T-cell (primary cell): ENCODE data around the gene ASB12. TPM values are rescaled to one million over a fixed set of nuclear protein-coding genes. Genes with fewer than 3 reads are reported as not detected.

Experiments
- total RNA-seq, 35 experiments: library from RNA in 6 of 35; stranded (reverse) in 6 of 35; fragments of 120-200 nt in 1 of 35; gene quantifications; one replicate each; pipeline versions ENCODE4 v1.2.1 to v1.2.4 and lab custom pipeline; 2013 to 2026

ASB12 gene
- total RNA-seq, 5 donors from 2014 or later (not counting 1 experiment from before 2014, with no cell fraction given): 0.20 to 0.56 TPM; not detected in 3

Other genes with a start within 250 kb of the ASB12 start
- gene AMER1, start 24.9 kb downstream of the ASB12 start, total RNA-seq: 1 to 10 TPM; 3.6 to 5.7 (median 4.9) TPM
- 1 to 10 TPM; 3.9 to 6.7 (median 5.8) TPM for gene MTMR8, start 164.8 kb upstream of the ASB12 start, total RNA-seq